ENCODE measurements around the gene SLC2A9. TPM values are rescaled to one million over a fixed set of nuclear protein-coding genes. Genes with fewer than 3 reads are reported as not detected.

SLC2A9 gene
- total RNA-seq, 3 donors from 2014 or later, result 6.2 to 10.7 (median 9.5) TPM

DNA sequence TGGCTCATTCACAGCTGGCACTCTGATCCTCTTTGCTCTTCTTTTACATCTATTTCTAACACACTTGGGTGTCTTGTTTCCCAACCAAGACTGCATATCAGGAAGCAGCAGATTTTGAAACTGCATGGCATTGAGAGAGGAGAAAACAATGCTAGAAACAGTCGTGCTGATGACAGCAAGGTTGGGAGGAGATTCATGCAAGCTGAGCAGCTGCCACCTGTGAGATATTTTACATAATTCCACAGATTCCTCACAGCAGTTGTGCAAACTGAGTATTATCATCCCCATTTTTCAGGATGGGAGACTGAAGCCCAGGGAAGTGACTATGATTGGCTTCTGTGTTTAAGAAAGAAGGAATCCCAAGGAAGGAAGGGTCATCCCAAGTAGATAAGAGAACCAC lies 105.0 kb downstream of the SLC2A9 start:
- no peaks in the 10 kb centered on the region for H3K9me3 ChIP-seq
- no peaks in the 10 kb centered on the region for H3K4me1 ChIP-seq
- H3K4me3 ChIP-seq, result no peak overlapping the region
- TF ChIP-seq, protein P1, sequence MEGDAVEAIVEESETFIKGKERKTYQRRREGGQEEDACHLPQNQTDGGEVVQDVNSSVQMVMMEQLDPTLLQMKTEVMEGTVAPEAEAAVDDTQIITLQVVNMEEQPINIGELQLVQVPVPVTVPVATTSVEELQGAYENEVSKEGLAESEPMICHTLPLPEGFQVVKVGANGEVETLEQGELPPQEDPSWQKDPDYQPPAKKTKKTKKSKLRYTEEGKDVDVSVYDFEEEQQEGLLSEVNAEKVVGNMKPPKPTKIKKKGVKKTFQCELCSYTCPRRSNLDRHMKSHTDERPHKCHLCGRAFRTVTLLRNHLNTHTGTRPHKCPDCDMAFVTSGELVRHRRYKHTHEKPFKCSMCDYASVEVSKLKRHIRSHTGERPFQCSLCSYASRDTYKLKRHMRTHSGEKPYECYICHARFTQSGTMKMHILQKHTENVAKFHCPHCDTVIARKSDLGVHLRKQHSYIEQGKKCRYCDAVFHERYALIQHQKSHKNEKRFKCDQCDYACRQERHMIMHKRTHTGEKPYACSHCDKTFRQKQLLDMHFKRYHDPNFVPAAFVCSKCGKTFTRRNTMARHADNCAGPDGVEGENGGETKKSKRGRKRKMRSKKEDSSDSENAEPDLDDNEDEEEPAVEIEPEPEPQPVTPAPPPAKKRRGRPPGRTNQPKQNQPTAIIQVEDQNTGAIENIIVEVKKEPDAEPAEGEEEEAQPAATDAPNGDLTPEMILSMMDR (IDR thresholded peaks at IDR 0.05), result no peak
- TF ChIP-seq POLR2AphosphoS5 (IDR thresholded peaks at IDR 0.05), result no peak
- TF ChIP-seq POLR2A (IDR thresholded peaks at IDR 0.05), result no peak
- H3K27me3 ChIP-seq, result no peaks in the 10 kb centered on the region
- no peaks in the 10 kb centered on the region for H3K36me3 ChIP-seq
- no peak for DNase-seq (ENCODE audit: low spot score in 2 of 2)
- intact Hi-C loops (cut with DNase I; ENCODE audit: low total_unique reads), result no loop called here
- no peak overlapping the region for H3K27ac ChIP-seq

DNA sequence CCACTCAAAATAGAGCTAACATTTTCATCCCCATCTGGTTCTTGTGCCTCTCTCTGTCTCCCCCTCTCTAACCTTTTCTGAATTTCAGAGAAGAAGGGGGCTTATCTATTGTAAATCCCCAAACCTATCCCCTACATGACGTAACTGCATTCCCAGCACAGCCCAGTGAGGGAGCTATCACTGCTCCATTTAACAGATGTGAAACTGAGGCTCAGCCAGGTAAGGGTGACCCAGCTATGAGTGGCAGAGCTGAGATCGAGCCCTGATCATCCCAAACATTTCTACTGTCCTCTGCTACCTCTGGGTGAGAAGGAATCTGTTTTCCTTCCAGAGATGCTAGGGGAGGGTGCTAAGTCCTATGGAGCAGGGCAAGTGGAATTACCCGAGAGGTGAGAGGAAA lies 107.5 kb downstream of the SLC2A9 start:
- Histone ChIP-seq H3K4me3 (no peak overlapping the region), H3K4me1 (no peaks in the 10 kb centered on the region), H3K36me3 (no peaks in the 10 kb centered on the region), H3K9me3 (no peaks in the 10 kb centered on the region), H3K27me3 (no peaks in the 10 kb centered on the region), H3K27ac (no peak overlapping the region)
- intact Hi-C loops (cut with DNase I; ENCODE audit: low total_unique reads), result no loop called here
- no peak for DNase-seq (ENCODE audit: low spot score in 2 of 2)
- TF ChIP-seq POLR2A (IDR thresholded peaks at IDR 0.05) (no peak), POLR2AphosphoS5 (IDR thresholded peaks at IDR 0.05) (no peak)
- TF ChIP-seq, protein P1 (IDR thresholded peaks at IDR 0.05), result no peak

DNA sequence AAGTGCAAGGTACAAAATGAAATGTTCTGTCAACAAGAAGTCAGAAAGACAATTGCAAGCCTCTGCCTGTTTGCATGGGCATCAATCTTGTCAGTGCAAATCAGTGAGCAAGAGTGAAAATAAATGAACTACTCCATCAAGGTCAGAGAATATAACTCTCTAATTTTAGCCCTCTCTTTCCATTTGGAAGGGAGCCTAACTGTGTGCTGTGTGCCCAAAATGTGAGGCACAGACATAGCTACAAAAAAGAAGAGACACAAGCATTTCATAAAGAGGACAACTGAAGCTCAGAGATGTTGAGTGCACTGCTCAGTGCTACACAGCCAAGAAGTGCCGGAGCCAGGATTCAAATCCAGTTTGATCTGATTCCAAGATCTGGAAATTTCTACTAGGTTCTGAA lies 114.3 kb downstream of the SLC2A9 start:
- intact Hi-C loops (cut with DNase I; ENCODE audit: low total_unique reads), result no loop called here
- no peaks in the 10 kb centered on the region for H3K9me3 ChIP-seq
- H3K4me3 ChIP-seq, result no peak overlapping the region
- no peaks in the 10 kb centered on the region for H3K36me3 ChIP-seq
- H3K4me1 ChIP-seq, result no peaks in the 10 kb centered on the region
- no peaks in the 10 kb centered on the region for H3K27me3 ChIP-seq
- no peak for TF ChIP-seq POLR2A (IDR thresholded peaks at IDR 0.05)
- TF ChIP-seq, protein P1 (IDR thresholded peaks at IDR 0.05), result no peak
- TF ChIP-seq POLR2AphosphoS5 (IDR thresholded peaks at IDR 0.05), result no peak
- no peak for DNase-seq (ENCODE audit: low spot score in 2 of 2)
- H3K27ac ChIP-seq, result no peak overlapping the region

DNA sequence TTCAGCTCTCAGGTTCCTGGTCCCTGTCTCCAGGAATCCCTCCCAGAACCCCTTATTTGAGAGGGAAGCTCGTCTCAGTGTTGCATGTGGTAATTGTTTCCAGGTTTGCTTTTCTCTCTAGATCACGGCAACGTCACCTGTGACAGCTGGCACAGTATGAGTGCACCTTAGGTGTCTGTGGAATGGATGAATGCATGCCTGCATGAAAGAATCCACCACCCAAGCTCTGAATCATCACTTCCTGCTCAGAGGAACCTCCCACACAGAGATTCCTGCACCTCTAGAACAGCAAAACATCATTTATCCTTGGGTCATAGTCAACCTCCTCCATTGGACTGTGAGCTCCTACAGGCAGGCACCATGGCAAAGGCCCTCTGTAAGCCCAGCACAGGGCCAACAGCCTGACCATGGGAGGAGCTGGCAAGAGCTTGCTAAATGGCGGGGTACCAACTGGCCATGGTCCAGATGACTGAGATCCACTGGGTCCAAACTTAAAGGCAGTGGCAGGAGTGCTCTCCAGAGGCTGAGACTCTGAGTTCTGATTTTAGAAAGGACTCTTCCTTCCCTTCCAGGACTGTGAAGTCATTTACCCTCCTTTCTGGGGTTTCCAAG lies 116.2 kb downstream of the SLC2A9 start:
- Histone ChIP-seq H3K36me3 (no peaks in the 10 kb centered on the region), H3K27ac (no peak overlapping the region), H3K9me3 (no peaks in the 10 kb centered on the region), H3K27me3 (no peaks in the 10 kb centered on the region), H3K4me3 (no peak overlapping the region), H3K4me1 (no peaks in the 10 kb centered on the region)
- DNase-seq (ENCODE audit: low spot score in 2 of 2), result no peak
- TF ChIP-seq, protein P1 (IDR thresholded peaks at IDR 0.05), result no peak
- TF ChIP-seq POLR2AphosphoS5 (IDR thresholded peaks at IDR 0.05), result no peak
- no peak for TF ChIP-seq POLR2A (IDR thresholded peaks at IDR 0.05)
- intact Hi-C loops (cut with DNase I; ENCODE audit: low total_unique reads), result no loop called here

DNA sequence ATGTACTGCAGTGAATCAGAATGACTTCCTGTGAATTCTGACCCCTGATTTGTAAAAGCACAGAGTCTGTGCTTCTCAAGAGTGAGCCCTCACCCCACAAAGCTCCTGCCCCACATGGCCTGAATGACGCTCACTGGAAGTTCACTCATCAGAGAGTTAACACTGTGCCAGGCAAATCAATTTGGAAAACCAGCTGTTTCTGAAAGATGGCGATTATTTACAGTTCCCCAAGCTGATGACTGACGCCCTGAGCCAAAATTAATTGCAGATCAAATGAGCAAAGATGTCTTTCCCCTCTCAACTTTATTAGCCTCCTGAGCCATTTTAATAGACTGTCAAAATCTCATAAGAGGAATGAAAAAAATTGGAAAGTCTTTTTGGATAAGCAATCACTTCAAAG lies 118.0 kb downstream of the SLC2A9 start:
- Histone ChIP-seq H3K4me1 (no peaks in the 10 kb centered on the region), H3K27ac (no peak overlapping the region), H3K9me3 (no peaks in the 10 kb centered on the region), H3K4me3 (no peak overlapping the region), H3K27me3 (no peaks in the 10 kb centered on the region), H3K36me3 (no peaks in the 10 kb centered on the region)
- intact Hi-C loops (cut with DNase I; ENCODE audit: low total_unique reads), result no loop called here
- no peak for DNase-seq (ENCODE audit: low spot score in 2 of 2)
- TF ChIP-seq POLR2AphosphoS5 (IDR thresholded peaks at IDR 0.05) (no peak), POLR2A (IDR thresholded peaks at IDR 0.05) (no peak)
- TF ChIP-seq, protein P1 (IDR thresholded peaks at IDR 0.05), result no peak
